SK-N-MC (cell line): ENCODE results near the gene RNF125.

Source experiments
- DNase-seq: peaks from one replicate; pipeline ENCODE4 v3.0.0-alpha.2; 2011; ENCODE audit warnings: low read depth, low spot score
- H3K27ac ChIP-seq: fragments of 200-600 bp; sonication (generic); 2 replicates; pipeline ENCODE4 v1.5.1; 2016; ENCODE audit warnings: mixed run types
- H3K36me3 ChIP-seq: fragments of 200-600 bp; sonication (generic); 2 replicates; pipeline ENCODE4 v1.6.1; 2017; ENCODE audit warnings: antibody characterized with exemption, low read length, mixed read lengths; ENCODE audit not compliant: insufficient read depth
- H3K4me3 ChIP-seq: fragments of 200-600 bp; sonication (generic); 2 replicates; pipeline ENCODE4 v1.5.1; 2016
- H3K9ac ChIP-seq: fragments of 200-600 bp; sonication (generic); 2 replicates; pipeline ENCODE4 v1.8.0; 2017; ENCODE audit warnings: mixed run types, mixed read lengths; ENCODE audit not compliant: insufficient read length
- H3K9me3 ChIP-seq: fragments of 200-600 bp; sonication (generic); 2 replicates; pipeline ENCODE4 v1.6.1; 2017; ENCODE audit warnings: low read depth, mild to moderate bottlenecking, antibody characterized with exemption, low read length, moderate library complexity, mixed read lengths
- EZH2 ChIP-seq: fragments of 200-600 bp; sonication (generic); IDR thresholded peaks from one replicate; pipeline ENCODE4 v1.6.1; 2017; ENCODE audit warnings: antibody characterized with exemption
- FOXP2 ChIP-seq: optimal IDR thresholded peaks from 2 replicates; pipeline ENCODE3; 2011; ENCODE audit warnings: mild to moderate bottlenecking, moderate library complexity; ENCODE audit not compliant: insufficient read depth; ENCODE audit errors: extremely low read length, control extremely low read depth
- POLR2AphosphoS5 ChIP-seq: IDR thresholded peaks from 2 replicates; pipeline ENCODE4 v1.6.1; 2012; ENCODE audit warnings: mild to moderate bottlenecking, low read depth, low read length, borderline replicate concordance

The RNF125 gene

DNA sequence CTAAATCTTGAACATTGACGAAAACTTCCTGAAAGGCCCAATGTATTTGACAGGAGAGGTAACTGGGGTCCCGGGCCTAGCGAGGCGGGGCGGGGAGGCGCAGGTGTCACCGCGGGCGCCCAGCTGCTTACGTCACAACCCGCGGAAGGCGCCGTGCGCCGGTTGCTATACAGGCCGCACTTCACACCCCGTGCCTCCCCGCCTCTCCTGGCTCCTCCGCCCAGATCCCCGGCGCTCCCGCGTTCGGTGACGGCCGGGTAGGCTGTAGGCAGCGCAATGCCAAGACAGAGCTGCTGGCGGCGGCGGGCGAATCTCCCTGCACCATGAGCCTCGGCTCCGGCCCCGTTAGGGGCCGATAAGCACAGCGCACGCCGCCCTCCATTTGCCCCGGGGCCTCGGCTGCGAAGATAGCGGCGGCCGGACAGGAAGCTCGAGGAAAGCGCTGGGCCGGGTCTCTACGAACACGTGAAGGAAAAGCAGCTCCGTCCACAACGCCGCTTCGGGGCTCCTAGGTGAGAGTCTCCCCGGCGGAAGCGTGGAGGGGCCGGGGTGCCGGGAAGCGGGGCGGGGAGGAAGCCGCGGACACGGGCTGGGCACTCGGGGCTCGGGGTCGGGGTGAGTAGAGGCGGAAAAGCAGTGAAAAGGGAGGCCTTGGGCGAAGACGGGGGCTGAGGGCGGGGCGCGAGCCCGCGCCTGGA is 73.2 kb downstream of the RNF125 start, which contains the start of gene RNF138:
TSS of gene RNF138 (plus strand) at position 151 of the 698 bp plus-strand sequence. CDS start 903 bp downstream, outside the sequence.
- DNase-seq, result no peak
- TF ChIP-seq POLR2AphosphoS5 (peak; percentile 61), EZH2 (no peak), FOXP2 (no peak)
- no peaks in the 10 kb centered on the region for H3K9me3 ChIP-seq
- peak within 1 kb of the TSS; percentile 84 for H3K4me3 ChIP-seq
- H3K27ac ChIP-seq, result peak within 1 kb of the TSS; percentile 97
- H3K36me3 ChIP-seq, result peaks cover 30% of the 10 kb centered on the region
- H3K9ac ChIP-seq, result peak within 1 kb of the TSS; percentile 96

DNA sequence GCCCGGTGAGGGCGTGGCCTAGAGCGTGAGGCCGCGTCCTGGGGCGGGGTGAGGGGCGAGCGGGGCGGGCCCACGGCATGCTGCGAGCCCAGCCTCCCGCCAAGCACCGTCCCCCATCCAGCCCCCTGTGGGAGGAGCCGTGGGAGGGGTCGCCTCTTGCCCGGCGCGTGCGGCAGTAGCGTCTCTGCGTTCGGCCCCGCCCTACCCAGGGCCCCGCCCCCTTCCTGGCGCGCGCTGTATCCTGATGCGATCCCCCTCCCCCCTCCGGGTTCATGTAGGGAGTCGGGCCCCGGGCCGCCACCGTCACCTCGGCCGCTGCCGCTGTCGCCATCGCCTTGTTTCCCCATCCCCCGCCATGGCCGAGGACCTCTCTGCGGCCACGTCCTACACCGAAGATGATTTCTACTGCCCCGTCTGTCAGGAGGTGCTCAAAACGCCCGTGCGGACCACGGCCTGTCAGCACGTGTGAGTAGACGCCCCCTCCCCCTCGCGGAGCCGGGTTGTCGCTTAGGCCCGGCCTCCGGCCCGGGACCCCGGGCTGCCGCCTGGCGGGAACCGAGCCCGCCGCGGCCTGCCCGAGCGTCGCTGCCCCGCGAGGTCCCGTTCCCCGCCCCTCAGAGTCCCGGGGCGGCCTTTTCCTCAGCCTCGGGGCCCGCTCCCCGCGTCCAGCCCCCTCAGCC is 73.9 kb downstream of the RNF125 start:
- H3K4me3 ChIP-seq, result peak overlapping the region; percentile 84
- no peaks in the 10 kb centered on the region for H3K9me3 ChIP-seq
- TF ChIP-seq FOXP2, result no peak
- TF ChIP-seq EZH2, result no peak
- TF ChIP-seq POLR2AphosphoS5, result peak; percentile 81
- peak; percentile 52 for DNase-seq
- peak overlapping the region; percentile 97 for H3K27ac ChIP-seq
- peak overlapping the region; percentile 96 for H3K9ac ChIP-seq
- H3K36me3 ChIP-seq, result peaks cover 33% of the 10 kb centered on the region

DNA sequence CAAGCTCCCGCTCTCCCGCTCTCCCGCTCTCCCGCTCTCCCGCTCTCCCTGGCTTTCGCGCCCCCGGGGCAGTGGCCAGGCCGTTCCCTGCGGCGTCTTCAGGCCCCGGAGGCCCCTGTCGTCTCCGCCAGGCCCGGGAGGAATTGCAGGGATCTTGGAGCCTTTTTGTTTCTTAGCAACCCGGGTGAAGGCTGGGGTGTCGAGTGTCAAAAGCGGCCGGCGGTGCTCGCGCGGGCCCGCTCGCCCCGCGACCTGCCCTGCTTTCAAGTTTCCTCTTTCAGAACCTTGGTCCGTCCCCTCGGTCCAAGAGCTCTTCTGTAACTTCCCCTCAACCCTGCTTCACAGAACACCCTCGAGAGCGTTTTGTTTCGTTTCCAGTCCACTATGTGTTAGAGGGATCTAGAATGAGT is 74.5 kb downstream of the RNF125 start:
- H3K4me3 ChIP-seq, result peak overlapping the region; percentile 84
- no peak for TF ChIP-seq POLR2AphosphoS5
- TF ChIP-seq EZH2, result no peak
- no peak for TF ChIP-seq FOXP2
- H3K27ac ChIP-seq, result peak overlapping the region; percentile 49; the same call in 1 of the 2 replicates
- no peak for DNase-seq
- peak overlapping the region; percentile 90 for H3K9ac ChIP-seq
- H3K9me3 ChIP-seq, result no peaks in the 10 kb centered on the region
- H3K36me3 ChIP-seq, result peaks cover 36% of the 10 kb centered on the region

DNA sequence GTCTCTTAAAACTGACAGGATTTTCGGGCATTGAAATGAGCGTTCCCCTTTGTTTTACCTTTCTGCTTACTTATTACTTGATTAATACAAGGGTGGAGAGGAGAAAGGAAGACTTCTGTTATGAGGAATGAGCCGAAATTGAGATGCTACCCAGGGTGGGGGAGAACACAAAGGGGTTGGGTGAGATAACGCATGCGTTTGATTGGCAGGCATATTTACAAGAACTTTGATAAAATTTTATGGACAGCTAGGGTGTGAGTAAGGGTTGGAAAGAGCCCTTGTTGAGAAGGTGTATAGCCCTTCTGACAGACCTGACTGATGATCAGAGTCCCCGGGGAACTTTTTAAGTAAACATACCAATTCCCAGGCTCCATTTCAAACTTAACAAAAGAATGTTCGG is 74.9 kb downstream of the RNF125 start:
- TF ChIP-seq FOXP2, result no peak
- no peak for TF ChIP-seq EZH2
- H3K27ac ChIP-seq, result peak overlapping the region; percentile 49; the same call in 1 of the 2 replicates
- DNase-seq, result no peak

DNA sequence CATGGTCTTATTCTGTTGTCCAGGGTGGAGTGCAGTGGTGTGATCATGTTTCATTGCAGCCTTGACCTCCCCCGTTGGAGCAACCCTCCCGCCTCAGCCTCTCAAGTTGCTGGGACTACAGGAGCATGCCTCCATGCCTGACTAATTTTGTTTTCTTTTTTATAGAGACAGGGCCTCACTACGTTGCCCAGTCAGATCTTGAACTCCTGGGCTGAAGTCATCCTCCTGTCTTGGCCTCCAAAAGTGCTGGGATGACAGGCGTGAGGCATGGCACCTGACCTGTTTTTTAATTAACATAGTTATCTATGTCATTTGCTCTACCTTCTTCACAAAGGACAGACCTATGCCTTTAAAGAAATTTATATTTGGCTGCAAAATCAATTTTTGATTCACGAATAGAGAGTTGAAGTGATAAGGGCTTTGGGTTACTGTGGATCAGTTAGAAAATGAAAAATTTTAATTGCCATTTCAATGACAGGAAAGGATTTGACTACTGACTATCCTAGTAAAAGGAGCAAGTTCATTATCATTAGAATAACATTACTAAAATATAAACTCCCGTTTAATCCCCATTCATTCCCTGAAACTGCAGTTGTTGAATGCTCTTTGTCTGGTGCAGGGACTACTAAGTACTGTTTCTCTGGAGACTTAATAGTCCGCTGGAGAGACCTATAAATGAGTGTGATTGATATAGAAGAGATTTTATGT is 76.7 kb downstream of the RNF125 start:
- H3K9me3 ChIP-seq, result no peaks in the 10 kb centered on the region
- H3K4me3 ChIP-seq, result peak overlapping the region; percentile 84; the same call in 1 of the 2 replicates
- peaks cover 48% of the 10 kb centered on the region for H3K36me3 ChIP-seq
- no peak overlapping the region for H3K27ac ChIP-seq
- TF ChIP-seq POLR2AphosphoS5, result no peak
- TF ChIP-seq FOXP2, result no peak
- no peak for TF ChIP-seq EZH2
- DNase-seq, result no peak
- no peak overlapping the region for H3K9ac ChIP-seq

More for the DNA sequence above, 74.9 kb downstream of the RNF125 start:
- Histone ChIP-seq H3K36me3 (peaks cover 37% of the 10 kb centered on the region), H3K9me3 (no peaks in the 10 kb centered on the region), H3K9ac (peak overlapping the region; percentile 90), H3K4me3 (peak overlapping the region; percentile 84)

- TF ChIP-seq POLR2AphosphoS5 (no peak), FOXP2 (no peak), EZH2 (no peak)
- Histone ChIP-seq H3K36me3 (peaks cover 52% of the 10 kb centered on the region), H3K9me3 (no peaks in the 10 kb centered on the region), H3K27ac (no peak overlapping the region), H3K4me3 (peak overlapping the region; percentile 11; the same call in 1 of the 2 replicates), H3K9ac (no peak overlapping the region)
- no peak for DNase-seq
Observed at GRCh38 chr18:32095900-32096229, 77.2 kb downstream of the RNF125 start.

DNA sequence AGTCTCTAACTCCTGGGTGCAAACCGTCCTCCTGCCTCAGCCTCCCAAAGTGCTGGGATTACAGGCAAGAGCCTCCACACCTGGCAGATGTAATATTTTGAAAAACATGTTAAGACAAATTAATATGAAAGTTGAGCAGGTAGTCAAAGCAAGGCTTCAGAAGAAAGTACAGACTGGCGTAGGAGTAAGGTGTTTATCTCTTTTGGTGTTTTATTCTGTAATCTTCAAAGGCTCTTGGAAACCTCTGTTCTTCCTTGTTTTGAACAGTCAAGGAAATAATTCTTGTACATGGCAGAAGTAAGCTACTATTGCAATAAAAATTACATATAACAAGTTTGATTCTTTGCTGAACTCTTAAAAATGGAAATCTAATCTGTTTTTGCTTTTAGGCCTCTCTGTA is 78.3 kb downstream of the RNF125 start:
- no peak overlapping the region for H3K4me3 ChIP-seq
- no peak overlapping the region for H3K27ac ChIP-seq
- TF ChIP-seq FOXP2, result no peak
- no peak for TF ChIP-seq EZH2
- TF ChIP-seq POLR2AphosphoS5, result no peak
- H3K9me3 ChIP-seq, result no peaks in the 10 kb centered on the region
- peaks cover 61% of the 10 kb centered on the region for H3K36me3 ChIP-seq
- no peak overlapping the region for H3K9ac ChIP-seq
- DNase-seq, result no peak

GRCh38 chr18:32104516-32104915 is 85.9 kb downstream of the RNF125 start:
- H3K27ac ChIP-seq, result peak overlapping the region; percentile 25; the same call in 1 of the 2 replicates
- no peak overlapping the region for H3K4me3 ChIP-seq
- H3K36me3 ChIP-seq, result peaks cover 45% of the 10 kb centered on the region
- H3K9me3 ChIP-seq, result no peaks in the 10 kb centered on the region
- no peak overlapping the region for H3K9ac ChIP-seq
- DNase-seq, result no peak
- TF ChIP-seq POLR2AphosphoS5 (no peak), EZH2 (no peak), FOXP2 (no peak)
